Head of caudate nucleus (tissue), 42 donors: Measurements from ENCODE around the gene NLK.
"Not testable (repeated sequence)": the region's sequence is repeated elsewhere in the genome, so short reads cannot be mapped to it uniquely, and the experiment has no call there.

Experiments used
- DNase-seq, 42 donors: peaks; one replicate each; pipeline versions ENCODE4 v3.0.0 to v3.0.0-alpha.2; 2020 to 2021; ENCODE audit warnings: mixed read lengths in 7 of 42
- intact Hi-C: fragments of 100-400 bp; cut with DNase I; formaldehyde crosslinking; loops from one replicate; pipeline ENCODE4 v1.15.0; 2022

The NLK gene

DNA sequence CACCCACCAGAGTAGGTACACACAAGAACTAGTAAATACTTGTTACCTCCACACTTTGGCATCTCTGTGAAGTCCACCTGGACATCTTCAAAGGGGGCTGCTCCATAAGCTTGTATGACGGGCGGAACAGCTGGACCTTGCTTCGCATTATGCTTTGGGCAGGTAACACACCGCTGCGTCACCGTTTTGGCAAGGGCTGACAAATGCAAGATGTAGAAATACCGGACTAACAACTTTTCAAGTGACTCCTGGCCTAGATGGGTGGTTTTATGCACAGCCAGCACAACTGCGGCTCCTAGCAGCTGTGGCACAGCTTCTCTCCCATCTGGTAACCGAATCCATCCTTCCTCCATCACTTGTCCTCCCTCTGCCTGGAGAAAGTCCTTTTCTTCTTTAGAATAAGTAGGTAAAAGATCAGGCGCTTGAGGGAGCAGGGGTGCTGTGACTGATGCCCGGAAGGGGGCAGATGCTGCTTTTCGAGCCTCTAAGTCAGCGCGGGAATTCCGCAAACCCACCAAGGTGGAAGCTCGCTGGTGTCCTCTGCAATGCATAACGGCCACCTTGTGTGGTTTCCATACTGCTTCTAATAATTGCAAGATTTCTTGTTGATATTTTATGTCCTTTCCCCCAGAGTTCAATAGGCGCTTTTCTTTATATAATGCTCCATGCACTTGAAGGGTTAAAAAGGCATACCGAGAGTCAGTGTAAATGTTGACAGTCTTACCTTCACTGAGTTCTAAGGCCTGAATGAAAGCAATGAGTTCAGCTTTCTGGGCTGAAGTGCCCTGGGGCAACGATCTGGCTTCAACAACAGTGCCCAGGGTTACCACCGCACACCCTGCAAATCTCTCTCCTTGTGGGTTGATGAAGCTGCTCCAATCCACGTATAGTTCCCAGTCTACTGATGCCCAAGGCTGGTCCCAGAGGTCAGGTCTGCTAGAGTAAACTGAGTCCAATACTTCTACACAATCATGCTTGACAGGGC lies 191.7 kb downstream of the NLK start:
- intact Hi-C loops, DNase-seq: not testable (repeated sequence)

DNA sequence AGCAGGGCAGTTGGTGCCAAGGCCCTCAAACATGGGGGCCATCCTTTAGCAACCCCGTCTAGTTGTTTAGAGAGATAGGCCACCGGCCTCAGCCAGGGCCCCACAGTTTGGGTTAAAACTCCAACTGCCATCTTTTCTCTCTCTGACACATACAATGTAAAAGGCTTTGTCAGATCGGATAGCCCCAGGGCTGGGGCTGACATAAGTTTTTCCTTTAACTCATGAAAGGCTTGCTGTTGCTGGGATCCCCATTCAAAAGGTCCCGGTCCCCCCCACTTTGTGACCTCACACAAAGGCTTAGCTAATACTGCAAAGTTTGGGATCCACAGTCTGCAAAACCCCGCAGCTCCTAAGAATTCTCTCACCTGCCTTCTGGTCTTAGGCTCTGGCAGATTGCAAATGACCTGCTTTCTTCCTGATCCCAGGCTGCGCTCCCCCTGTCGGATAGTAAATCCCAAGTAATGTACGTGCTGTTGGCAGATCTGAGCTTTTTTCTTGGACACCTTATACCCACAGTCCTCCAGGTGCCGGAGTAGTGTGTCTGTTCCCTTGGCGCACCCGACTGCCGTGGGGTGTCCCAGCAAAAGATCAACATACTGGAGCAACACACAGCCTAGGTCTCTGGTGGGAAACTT lies 192.7 kb downstream of the NLK start:
- intact Hi-C loops, DNase-seq: not testable (repeated sequence)

DNA sequence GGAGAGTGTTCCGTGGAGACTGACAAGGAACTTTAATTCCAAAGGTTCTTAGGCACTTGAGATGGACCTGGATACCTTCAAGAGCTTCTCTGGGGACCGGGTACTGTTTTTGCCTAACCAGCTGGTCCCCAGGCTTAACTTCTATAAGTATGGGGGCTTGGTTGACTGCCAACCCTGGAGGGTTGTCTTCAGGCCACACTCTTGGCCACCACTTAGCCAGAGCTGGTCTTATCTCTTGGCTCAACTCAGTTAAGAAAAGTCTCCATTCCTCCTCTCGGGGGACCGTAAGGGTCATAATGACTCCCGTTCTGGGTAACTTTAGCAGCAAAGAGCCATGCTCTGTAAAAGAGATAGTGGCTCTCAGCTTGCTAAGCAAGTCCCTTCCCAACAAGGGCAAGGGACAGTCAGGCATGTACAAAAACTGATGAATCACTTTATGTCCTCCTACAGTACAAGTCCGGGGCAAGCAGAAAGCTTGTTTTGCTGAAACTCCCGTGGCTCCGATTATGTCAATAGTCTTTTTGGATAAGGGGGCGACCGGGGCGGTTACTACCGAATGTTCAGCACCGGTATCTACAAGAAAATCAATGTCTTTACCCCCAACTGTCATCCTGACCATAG lies 193.7 kb downstream of the NLK start:
- DNase-seq, intact Hi-C loops: not testable (repeated sequence)

DNA sequence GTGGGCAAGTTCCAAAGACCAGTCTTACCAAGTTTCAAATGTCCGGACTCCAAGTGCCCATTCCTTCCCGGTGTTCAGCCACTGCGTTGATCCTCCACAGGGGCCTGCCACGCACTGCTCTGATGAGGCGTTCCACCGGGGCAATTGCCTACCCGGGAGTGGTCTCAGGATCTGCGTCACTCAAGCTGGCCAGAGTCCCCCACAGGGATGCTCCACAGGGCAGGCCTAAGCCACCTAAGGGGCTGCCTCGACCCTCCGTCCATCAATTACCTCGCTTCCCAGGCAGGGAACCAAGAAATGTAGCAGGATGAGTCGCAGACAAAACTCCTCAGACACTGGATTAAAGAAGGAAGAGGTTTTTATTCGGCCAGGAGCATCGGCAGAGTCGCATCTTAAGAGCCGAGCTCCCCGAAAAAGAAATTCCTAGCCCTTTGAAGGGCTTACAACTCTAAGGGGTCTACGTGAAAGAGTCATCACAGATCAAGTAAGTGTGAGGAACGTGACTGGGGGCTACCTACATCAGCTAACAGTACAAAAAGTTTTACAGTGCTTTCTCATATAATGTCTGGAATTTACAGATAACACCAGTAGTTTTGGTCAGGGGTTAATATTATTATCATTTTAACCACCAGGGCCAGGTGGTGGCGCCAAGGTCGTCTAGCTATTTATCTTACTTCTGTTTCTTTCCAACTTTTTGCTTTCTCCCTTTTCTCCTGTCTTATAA lies 196.2 kb downstream of the NLK start:
- intact Hi-C loops, DNase-seq: not testable (repeated sequence)

- no peak for DNase-seq
- intact Hi-C loops, result no loop called here
These were observed 196.8 kb downstream of the NLK start for GRCh38 chr17:28239271-28239624.

DNA sequence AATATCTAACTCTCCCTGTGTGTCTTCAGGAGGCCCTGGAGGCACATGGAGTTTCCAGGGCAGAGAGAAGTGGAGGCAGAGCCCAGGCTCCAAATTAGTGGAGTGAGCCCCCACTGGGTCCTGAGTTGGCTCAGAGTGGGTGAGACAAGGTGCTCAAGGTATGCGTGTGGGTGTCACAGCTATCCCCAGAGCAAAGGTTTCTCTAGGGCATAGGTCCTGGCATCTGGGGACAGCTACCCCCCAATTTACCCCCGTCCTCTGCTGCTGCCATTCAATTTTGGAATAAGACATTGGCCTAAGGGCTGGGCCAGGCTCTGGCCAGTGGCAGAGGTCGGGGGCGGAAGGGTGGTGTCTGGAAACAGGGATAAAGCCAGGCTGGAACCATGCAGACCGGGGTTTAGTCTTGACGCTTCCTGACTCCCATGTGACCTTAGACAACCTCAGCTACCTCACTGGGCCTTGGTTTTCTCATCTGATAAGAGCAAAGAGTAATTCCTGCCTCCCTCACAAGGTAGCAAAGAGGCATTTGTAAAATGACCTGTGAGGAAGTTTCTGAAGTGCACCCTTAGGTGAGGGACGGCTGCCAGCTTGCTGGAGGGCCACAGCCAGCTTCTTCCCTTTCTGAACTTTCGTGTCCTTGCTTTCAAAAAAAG lies 198.3 kb downstream of the NLK start:
- intact Hi-C loops, result loop anchor here (10.0 kb wide), 1 partner anchor 356 kb away; no protein-coding TSS in a partner anchor
- DNase-seq, result no peak

DNA sequence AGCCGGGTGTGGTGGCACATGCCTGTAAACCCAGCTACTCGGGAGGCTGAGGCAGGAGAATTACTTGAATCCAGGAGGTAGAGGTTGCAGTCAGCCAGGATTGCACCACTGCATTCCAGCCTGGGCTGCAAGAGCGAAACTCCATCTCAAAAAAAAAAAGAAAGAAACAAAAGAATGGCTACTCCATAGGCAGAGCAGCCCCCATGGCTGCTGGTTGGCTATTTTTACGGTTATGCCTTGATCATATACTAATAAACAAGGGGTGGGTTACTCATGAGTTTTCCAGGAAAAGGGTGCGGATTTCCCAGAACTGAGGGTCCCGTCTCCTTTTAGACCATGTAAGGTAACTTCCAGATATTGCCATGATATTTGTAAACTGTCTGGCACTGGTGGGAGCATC lies 200.3 kb downstream of the NLK start:
- intact Hi-C loops, result loop anchor here (10.0 kb wide), 1 partner anchor 358 kb away; no protein-coding TSS in a partner anchor

GRCh38 chr17:28243268-28243667 lies 200.8 kb downstream of the NLK start:
- DNase-seq, result not testable (repeated sequence)
- intact Hi-C loops, result loop anchor here (10.0 kb wide), 1 partner anchor 358 kb away; no protein-coding TSS in a partner anchor

More for the DNA sequence above, 200.3 kb downstream of the NLK start:
- DNase-seq, result no peak

GRCh38 chr17:28244446-28244845 lies 202.0 kb downstream of the NLK start:
- intact Hi-C loops, result loop anchor here (10.0 kb wide), 1 partner anchor 360 kb away; no protein-coding TSS in a partner anchor
- no peak for DNase-seq
